Adrenal gland (tissue), 5 donors: ENCODE results near the gene PI4K2A.

Source experiments
- POLR2A ChIP-seq, 2 donors: fragments of 450-650 bp; IDR thresholded peaks; one replicate each; pipeline ENCODE4 v1.6.1; 2017; ENCODE audit warnings: antibody characterized with exemption in 2 of 2, mild to moderate bottlenecking in 2 of 2, moderate library complexity in 1 of 2
- TF ChIP-seq, protein P1 (sequence below), 6 experiments: fragments of 450-650 bp in 4 of 6; fragments of 200-600 bp in 2 of 6; sonication (generic) in 1 of 6; IDR thresholded peaks; 1 replicate in 5 of 6; 2 replicates in 1 of 6; pipeline versions ENCODE4 v1.5.1 to v1.8.0; 2016 to 2021; ENCODE audit warnings: antibody characterized with exemption in 6 of 6, mild to moderate bottlenecking in 2 of 6, moderate library complexity in 1 of 6
- donor health status: DM: no; HTN: no; CAD: no.

- TF ChIP-seq, protein P1, sequence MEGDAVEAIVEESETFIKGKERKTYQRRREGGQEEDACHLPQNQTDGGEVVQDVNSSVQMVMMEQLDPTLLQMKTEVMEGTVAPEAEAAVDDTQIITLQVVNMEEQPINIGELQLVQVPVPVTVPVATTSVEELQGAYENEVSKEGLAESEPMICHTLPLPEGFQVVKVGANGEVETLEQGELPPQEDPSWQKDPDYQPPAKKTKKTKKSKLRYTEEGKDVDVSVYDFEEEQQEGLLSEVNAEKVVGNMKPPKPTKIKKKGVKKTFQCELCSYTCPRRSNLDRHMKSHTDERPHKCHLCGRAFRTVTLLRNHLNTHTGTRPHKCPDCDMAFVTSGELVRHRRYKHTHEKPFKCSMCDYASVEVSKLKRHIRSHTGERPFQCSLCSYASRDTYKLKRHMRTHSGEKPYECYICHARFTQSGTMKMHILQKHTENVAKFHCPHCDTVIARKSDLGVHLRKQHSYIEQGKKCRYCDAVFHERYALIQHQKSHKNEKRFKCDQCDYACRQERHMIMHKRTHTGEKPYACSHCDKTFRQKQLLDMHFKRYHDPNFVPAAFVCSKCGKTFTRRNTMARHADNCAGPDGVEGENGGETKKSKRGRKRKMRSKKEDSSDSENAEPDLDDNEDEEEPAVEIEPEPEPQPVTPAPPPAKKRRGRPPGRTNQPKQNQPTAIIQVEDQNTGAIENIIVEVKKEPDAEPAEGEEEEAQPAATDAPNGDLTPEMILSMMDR (IDR thresholded peaks at IDR 0.05) = no peak
- TF ChIP-seq POLR2A (IDR thresholded peaks at IDR 0.05) = no peak
These were observed 71.4 kb downstream of the PI4K2A start for GRCh38 chr10:97711640-97712572.
